LHCN-M2 (cell line): ENCODE results near the gene SREBF1. TPM values are rescaled to one million over a fixed set of nuclear protein-coding genes. Genes with fewer than 3 reads are reported as not detected.

ENCODE experiments used
- DNase-seq: peaks from one replicate; pipeline ENCODE4 v3.0.0-alpha.2; 2012; ENCODE audit warnings: low read depth
- polyA plus RNA-seq: library from polyadenylated mRNA; unstranded; fragments of >200 nt; gene quantifications from one replicate; pipeline ENCODE4 v1.2.1, GENCODE V29; 2012; ENCODE audit warnings: missing spikeins
- total RNA-seq: library from RNA; depleted of rRNA; stranded (reverse); fragments of >200 nt; gene quantifications from 2 replicates; pipeline ENCODE4 v1.2.3, GENCODE V29; 2014; rRNA removed

SREBF1 gene
- 34.4 and 53.0 TPM in 2 replicates for total RNA-seq
- 11.9 TPM for polyA plus RNA-seq

GRCh38 chr17:17836818-17837379 is at the start of gene SREBF1:
Gene SREBF1, minus strand, starts transcription at chr17:17836986. Its CDS starts 169 bp downstream, at chr17:17836817.
- DNase-seq: peak; percentile 45

GRCh38 chr17:17886226-17886625 is 49.4 kb upstream of the SREBF1 start:
- DNase-seq: no peak

GRCh38 chr17:17884391-17885357 is 47.9 kb upstream of the SREBF1 start:
- no peak for DNase-seq

- DNase-seq: no peak
Observed at GRCh38 chr17:17883801-17884200, 47.0 kb upstream of the SREBF1 start.

GRCh38 chr17:17882082-17882581 is 45.3 kb upstream of the SREBF1 start:
- DNase-seq: no peak

GRCh38 chr17:17880577-17881196 is 43.9 kb upstream of the SREBF1 start:
- DNase-seq: no peak

- no peak for DNase-seq
Observed at GRCh38 chr17:17877529-17878358, 41.0 kb upstream of the SREBF1 start.

GRCh38 chr17:17876959-17877528 is 40.3 kb upstream of the SREBF1 start:
- DNase-seq: no peak

GRCh38 chr17:17874478-17874877 is 37.7 kb upstream of the SREBF1 start:
- DNase-seq: peak; percentile 91

- DNase-seq: no peak
Observed at GRCh38 chr17:17873450-17873991, 36.7 kb upstream of the SREBF1 start.

- DNase-seq: peak; percentile 21
Observed at GRCh38 chr17:17872547-17873345, 36.0 kb upstream of the SREBF1 start.

- DNase-seq: no peak
Observed at GRCh38 chr17:17871913-17872312, 35.1 kb upstream of the SREBF1 start.

GRCh38 chr17:17870247-17870646 is 33.5 kb upstream of the SREBF1 start:
- no peak for DNase-seq

GRCh38 chr17:17868641-17869522 is 32.1 kb upstream of the SREBF1 start:
- no peak for DNase-seq

GRCh38 chr17:17866897-17867296 is 30.1 kb upstream of the SREBF1 start:
- DNase-seq: no peak

- DNase-seq: no peak
Observed at GRCh38 chr17:17866425-17866824, 29.6 kb upstream of the SREBF1 start.

- DNase-seq: no peak
Observed at GRCh38 chr17:17865035-17865434, 28.2 kb upstream of the SREBF1 start.

GRCh38 chr17:17860766-17861107 is 24.0 kb upstream of the SREBF1 start:
- no peak for DNase-seq
